GM19240 (cell line): Measurements from ENCODE around the gene IFITM1.
"Not testable (repeated sequence)": the region's sequence is repeated elsewhere in the genome, so short reads cannot be mapped to it uniquely, and the experiment has no call there.

ENCODE experiments used
- DNase-seq: peaks from one replicate; pipeline ENCODE4 v3.0.0; 2011; ENCODE audit warnings: low spot score; ENCODE audit not compliant: insufficient read length

Gene IFITM1

GRCh38 chr11:313787-314553 lies at the start of gene IFITM1:
TSS of gene IFITM1 (plus strand) at chr11:314040. CDS start at chr11:314171, 131 bp downstream.
- DNase-seq, result peak; percentile 88

GRCh38 chr11:266676-267439 lies 47.0 kb upstream of the IFITM1 start:
- DNase-seq, result no peak

DNA sequence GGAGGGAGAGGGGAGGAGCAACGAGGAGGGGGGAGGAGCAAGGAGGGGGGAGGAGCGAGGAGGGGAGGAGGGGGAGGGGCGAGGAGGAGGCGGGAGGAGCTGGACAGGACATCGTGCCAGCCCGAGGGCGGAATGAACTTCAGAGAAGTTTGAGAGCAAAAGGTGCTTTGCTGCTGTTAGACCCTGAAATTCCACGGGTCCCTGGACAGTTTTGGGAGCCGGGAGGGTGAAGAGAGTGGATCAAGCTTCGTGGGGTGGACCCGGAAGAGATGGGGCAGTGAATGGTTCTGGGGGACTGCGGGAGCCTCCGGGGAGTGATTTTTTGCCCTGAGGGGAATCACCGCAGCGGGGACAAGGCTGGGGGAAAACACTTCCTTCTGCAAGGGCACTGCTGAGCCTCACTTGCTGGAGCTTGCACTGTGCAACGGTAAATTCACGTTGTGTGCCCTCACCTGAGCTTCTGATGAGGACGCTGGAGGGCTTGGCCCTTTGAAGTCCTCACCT lies 46.3 kb upstream of the IFITM1 start:
- no peak for DNase-seq

- not testable (repeated sequence) for DNase-seq
These were observed 45.1 kb upstream of the IFITM1 start for GRCh38 chr11:268716-269145.

GRCh38 chr11:269146-269890 lies 44.5 kb upstream of the IFITM1 start:
- DNase-seq, result no peak

GRCh38 chr11:270451-271318 lies 43.2 kb upstream of the IFITM1 start:
- no peak for DNase-seq

DNA sequence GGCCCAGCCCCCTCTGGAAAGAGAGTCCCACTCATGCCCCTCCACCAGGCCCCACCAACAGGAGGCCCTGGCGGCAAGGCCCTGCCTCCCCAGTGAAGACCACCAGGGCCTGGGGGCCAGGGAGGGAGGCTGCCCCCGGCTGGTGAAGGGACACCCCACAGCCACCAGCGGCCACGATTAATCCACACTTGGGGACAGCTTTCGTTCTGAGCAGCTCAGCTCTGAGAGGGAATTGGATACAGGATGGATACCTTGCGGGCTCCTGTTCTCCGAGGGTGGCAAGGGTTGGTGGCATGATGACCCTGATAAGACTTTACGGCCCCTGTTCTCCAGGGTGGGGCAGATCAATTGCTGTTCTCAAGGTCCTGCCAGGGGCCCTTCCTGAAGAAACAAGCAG lies 42.5 kb upstream of the IFITM1 start:
- DNase-seq, result no peak

- DNase-seq, result no peak
These were observed 41.5 kb upstream of the IFITM1 start for GRCh38 chr11:272195-272930.

GRCh38 chr11:272931-273198 lies 41.0 kb upstream of the IFITM1 start:
- no peak for DNase-seq

DNA sequence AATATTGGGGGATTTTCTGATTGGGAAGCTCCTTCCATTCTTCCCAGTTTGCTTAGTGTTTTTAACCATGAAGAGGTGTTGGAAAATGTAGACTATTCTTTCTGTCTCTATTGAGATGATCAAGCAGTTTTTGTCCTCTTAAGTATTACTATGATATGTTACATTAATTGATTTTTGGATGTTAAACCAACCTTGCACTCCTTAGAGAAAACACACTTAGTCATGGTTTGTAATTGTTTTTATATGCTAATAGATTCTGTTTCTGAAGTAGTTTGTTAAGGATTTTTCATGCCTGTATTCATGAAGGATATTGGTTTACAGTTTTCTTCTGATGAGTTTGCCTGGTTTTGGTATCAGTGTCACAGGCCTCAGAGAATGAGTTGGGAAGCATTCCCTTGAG lies 37.6 kb upstream of the IFITM1 start:
- no peak for DNase-seq

DNA sequence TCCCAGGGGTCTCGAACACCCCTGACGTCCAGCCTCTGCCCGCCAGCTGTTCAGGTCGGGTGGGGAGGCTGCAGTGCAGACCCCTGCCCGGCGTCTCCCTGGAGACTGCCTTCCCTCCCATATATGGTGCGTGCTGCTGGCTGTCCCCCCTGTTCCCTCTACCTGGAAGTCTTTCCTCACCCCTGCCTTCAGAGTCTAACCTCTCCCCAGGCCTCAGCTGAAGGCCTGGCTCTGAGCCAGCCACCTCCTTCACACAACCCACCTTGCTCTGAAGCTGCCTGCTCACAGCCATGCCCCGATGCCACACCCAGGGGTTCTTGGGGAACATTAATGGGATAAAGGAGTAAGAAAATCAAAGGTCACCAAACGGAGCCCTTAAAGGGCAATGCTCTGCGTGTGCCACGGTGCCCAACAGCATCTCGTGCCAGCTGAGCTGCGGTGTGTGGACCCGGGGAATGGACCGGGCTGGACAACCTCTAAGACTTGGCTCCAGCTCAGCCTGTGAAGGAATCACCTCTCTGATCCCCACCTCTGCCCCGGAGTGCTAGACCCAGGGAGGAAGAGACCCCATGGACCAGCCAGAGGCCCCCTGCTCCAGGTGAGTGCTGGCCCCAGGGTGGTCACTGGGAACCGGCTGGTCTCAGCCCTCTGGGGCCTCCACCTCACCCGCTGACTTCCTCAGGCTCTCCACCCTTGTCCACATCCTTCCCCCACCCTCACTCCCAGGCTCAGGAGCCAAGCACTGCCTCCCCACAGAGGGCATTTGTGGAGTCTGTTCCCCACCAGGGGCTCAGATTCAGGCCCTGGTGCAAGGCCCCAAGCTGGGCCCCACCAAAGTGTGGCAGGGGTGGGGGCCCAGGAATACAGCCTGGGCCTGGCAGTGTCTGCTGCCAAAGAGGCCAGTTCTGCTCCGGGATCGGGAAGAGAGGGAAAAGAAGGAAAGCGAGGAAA lies 35.6 kb upstream of the IFITM1 start, which contains the start of gene NLRP6:
Gene NLRP6 (plus strand): TSS at position 407 of the 951 bp plus-strand sequence. CDS start 163 bp downstream, at position 570.
- no peak for DNase-seq

DNA sequence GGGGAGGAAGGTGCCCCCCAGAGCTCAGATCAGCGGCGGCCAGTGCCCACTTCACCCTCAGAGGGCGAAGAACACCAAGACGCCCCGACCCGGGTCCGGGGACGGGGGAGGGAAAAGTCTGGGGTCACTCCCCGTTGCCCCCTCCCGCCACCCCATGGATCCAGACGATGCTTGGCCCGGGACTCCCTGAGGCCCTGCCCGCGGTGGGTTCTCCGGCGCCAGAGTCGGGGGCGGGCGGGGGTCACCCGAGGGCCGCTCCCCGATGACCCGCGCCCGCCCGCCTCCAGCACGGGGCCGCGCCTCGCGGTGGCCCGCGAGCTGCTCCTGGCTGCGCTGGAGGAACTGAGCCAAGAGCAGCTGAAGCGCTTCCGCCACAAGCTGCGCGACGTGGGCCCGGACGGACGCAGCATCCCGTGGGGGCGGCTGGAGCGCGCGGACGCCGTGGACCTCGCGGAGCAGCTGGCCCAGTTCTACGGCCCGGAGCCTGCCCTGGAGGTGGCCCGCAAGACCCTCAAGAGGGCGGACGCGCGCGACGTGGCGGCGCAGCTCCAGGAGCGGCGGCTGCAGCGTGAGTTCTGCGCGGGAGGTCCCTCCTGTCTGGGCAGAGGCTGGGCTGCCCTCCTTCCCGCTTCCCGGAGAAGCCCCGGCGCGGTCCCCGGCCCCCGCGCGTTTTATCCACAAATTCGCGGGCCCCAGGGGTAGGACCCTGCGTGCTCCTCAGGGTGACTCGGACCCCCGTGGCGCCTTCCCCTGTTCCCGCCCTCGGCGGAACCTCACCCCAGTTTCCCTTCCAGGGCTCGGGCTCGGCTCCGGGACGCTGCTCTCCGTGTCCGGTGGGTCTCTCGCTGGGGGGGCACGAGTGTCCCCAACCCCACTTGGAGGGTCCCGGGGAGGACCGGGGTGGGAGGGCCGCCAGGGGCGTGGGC lies 34.5 kb upstream of the IFITM1 start:
- DNase-seq, result no peak

GRCh38 chr11:279966-280705 lies 33.7 kb upstream of the IFITM1 start:
- no peak for DNase-seq

DNA sequence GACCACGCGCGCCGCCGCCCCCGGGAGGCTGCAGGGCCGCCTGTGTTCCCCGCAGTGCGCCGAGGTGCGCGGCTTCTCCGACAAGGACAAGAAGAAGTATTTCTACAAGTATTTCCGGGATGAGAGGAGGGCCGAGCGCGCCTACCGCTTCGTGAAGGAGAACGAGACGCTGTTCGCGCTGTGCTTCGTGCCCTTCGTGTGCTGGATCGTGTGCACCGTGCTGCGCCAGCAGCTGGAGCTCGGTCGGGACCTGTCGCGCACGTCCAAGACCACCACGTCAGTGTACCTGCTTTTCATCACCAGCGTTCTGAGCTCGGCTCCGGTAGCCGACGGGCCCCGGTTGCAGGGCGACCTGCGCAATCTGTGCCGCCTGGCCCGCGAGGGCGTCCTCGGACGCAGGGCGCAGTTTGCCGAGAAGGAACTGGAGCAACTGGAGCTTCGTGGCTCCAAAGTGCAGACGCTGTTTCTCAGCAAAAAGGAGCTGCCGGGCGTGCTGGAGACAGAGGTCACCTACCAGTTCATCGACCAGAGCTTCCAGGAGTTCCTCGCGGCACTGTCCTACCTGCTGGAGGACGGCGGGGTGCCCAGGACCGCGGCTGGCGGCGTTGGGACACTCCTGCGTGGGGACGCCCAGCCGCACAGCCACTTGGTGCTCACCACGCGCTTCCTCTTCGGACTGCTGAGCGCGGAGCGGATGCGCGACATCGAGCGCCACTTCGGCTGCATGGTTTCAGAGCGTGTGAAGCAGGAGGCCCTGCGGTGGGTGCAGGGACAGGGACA lies 32.9 kb upstream of the IFITM1 start:
- no peak for DNase-seq

DNA sequence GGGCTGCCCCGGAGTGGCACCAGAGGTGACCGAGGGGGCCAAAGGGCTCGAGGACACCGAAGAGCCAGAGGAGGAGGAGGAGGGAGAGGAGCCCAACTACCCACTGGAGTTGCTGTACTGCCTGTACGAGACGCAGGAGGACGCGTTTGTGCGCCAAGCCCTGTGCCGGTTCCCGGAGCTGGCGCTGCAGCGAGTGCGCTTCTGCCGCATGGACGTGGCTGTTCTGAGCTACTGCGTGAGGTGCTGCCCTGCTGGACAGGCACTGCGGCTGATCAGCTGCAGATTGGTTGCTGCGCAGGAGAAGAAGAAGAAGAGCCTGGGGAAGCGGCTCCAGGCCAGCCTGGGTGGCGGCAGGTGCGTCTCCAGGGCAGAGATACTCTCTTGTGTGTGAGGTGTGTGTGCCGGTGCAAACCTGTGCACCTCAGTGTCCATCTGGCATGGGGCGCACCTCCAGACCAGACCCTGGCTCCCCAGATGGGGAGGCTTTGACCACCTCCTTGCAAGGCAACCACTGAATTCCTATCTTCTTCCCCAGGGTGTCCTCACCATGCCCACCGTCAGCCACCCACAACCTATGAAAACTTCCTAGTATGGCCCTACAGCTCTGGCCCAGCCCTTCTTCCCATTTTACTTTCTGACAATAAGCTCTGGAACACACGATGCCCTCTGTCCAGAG lies 32.2 kb upstream of the IFITM1 start:
- DNase-seq, result no peak

- DNase-seq, result no peak
These were observed 31.7 kb upstream of the IFITM1 start for GRCh38 chr11:282171-282570.
